MCF 10A (cell line): ENCODE data around the gene KCNB1. TPM values are rescaled to one million over a fixed set of nuclear protein-coding genes. Genes with fewer than 3 reads are reported as not detected.

Experiments used
- BruUV-seq: library from RNA; stranded (reverse); fragments of 400-500 nt; replicated peaks from 2 replicates; lab custom pipeline; 2021; lab: Mats Ljungman, UMichigan
- CTCF ChIA-PET: fragments of 300-600 bp; sonication (Branson Sonifier 250); formaldehyde crosslinking; extraction: SDS; loops from one replicate; lab custom pipeline; 2021; ENCODE audit warnings: antibody characterized with exemption, inconsistent platforms; lab: Yijun Ruan, JAX
- POLR2A ChIA-PET: fragments of 300-600, 350-650 bp; sonication (Branson Sonifier 250); formaldehyde crosslinking; extraction: SDS; loops from one replicate; lab custom pipeline; 2020; ENCODE audit warnings: antibody characterized with exemption, inconsistent platforms; lab: Yijun Ruan, JAX
- DNase-seq: peaks from one replicate; pipeline ENCODE4 v3.0.0-alpha.2; 2018; ENCODE audit not compliant: unreplicated experiment
- H3K27ac Mint-ChIP-seq: one replicate; pipeline ENCODE4 v1.8.0; 2022; ENCODE audit warnings: mild to moderate bottlenecking, low read depth, mixed read lengths; ENCODE audit not compliant: unreplicated experiment
- H3K27me3 Mint-ChIP-seq: one replicate; pipeline ENCODE4 v1.8.0; 2022; ENCODE audit warnings: mixed read lengths; ENCODE audit not compliant: insufficient read depth, unreplicated experiment
- H3K36me3 Mint-ChIP-seq: one replicate; pipeline ENCODE4 v1.8.0; 2022; ENCODE audit warnings: mild to moderate bottlenecking, moderate library complexity, mixed read lengths; ENCODE audit not compliant: insufficient read depth, unreplicated experiment
- H3K4me1 Mint-ChIP-seq: one replicate; pipeline ENCODE4 v1.8.0; 2022; ENCODE audit warnings: mixed read lengths; ENCODE audit not compliant: insufficient read depth, unreplicated experiment
- H3K4me3 Mint-ChIP-seq: one replicate; pipeline ENCODE4 v1.8.0; 2022; ENCODE audit warnings: mild to moderate bottlenecking, moderate library complexity, mixed read lengths; ENCODE audit not compliant: unreplicated experiment
- H3K9me3 Mint-ChIP-seq: one replicate; pipeline ENCODE4 v1.8.0; 2022; ENCODE audit warnings: mixed read lengths; ENCODE audit not compliant: unreplicated experiment
- CTCF ChIP-seq: fragments of 200-600 bp; IDR thresholded peaks from one replicate; pipeline ENCODE4 v1.8.0; 2022; ENCODE audit warnings: antibody characterized with exemption, mild to moderate bottlenecking; ENCODE audit not compliant: unreplicated experiment
- intact Hi-C: fragments of 100-400 bp; cut with micrococcal nuclease; formaldehyde crosslinking; loops from 2 replicates; pipeline ENCODE4 v1.14.1; 2022
- total RNA-seq: library from RNA; stranded (reverse); gene quantifications from 2 replicates; pipeline ENCODE4 v1.2.3, GENCODE V29; 2022

Gene KCNB1
- total RNA-seq, 1 experiment from 2014 or later = 2.8 TPM

GRCh38 chr20:49388744-49389143, 93.7 kb downstream of the KCNB1 start:
- BruUV-seq = no TSS peak
- Mint-ChIP-seq H3K4me1 (peaks cover 37% of the 10 kb centered on the region), H3K36me3 (peaks cover 6% of the 10 kb centered on the region), H3K27ac (no peak overlapping the region), H3K4me3 (no peak overlapping the region), H3K9me3 (no peaks in the 10 kb centered on the region), H3K27me3 (no peaks in the 10 kb centered on the region)
- TF ChIP-seq CTCF = no peak
- POLR2A ChIA-PET = no interaction called here
- intact Hi-C loops = no loop called here
- DNase-seq = no peak
- CTCF ChIA-PET = interaction anchor here (0.6 to 2.5 kb wide), 4 partner anchors 9 to 619 kb away, joined by 4 to 7 read pairs (median 5); no protein-coding TSS in a partner anchor

- ChIA-PET POLR2A (interaction anchor here (1.1 kb wide), 1 partner anchor 37 kb away, joined by 4 read pairs; no protein-coding TSS in a partner anchor), CTCF (interaction anchor here (0.6 kb wide), 1 partner anchor 40 kb away, joined by 3 read pairs; no protein-coding TSS in a partner anchor)
- no peaks in the 10 kb centered on the region for H3K9me3 Mint-ChIP-seq
- no peak for TF ChIP-seq CTCF
- H3K27me3 Mint-ChIP-seq = no peaks in the 10 kb centered on the region
- H3K36me3 Mint-ChIP-seq = peaks cover 6% of the 10 kb centered on the region
- H3K27ac Mint-ChIP-seq = no peak overlapping the region
- no TSS peak for BruUV-seq
- no peak for DNase-seq
- H3K4me1 Mint-ChIP-seq = peaks cover 45% of the 10 kb centered on the region
- intact Hi-C loops = no loop called here
- no peak overlapping the region for H3K4me3 Mint-ChIP-seq
These were observed 94.9 kb downstream of the KCNB1 start for GRCh38 chr20:49387581-49387939.

- intact Hi-C loops = no loop called here
- no peaks in the 10 kb centered on the region for H3K9me3 Mint-ChIP-seq
- BruUV-seq = no TSS peak
- peak; percentile 61 for DNase-seq
- no peak for TF ChIP-seq CTCF
- H3K4me1 Mint-ChIP-seq = peaks cover 48% of the 10 kb centered on the region
- H3K36me3 Mint-ChIP-seq = peaks cover 3% of the 10 kb centered on the region
- POLR2A ChIA-PET = interaction anchor here (0.7 to 3.5 kb wide), 3 partner anchors 11 to 130 kb away, joined by 3 to 13 read pairs (median 4); no protein-coding TSS in a partner anchor
- CTCF ChIA-PET = interaction anchor here (0.5 to 0.6 kb wide), 2 partner anchors 23 to 42 kb away, joined by 3 to 5 read pairs; no protein-coding TSS in a partner anchor
- no peak overlapping the region for H3K27ac Mint-ChIP-seq
- no peak overlapping the region for H3K4me3 Mint-ChIP-seq
- no peaks in the 10 kb centered on the region for H3K27me3 Mint-ChIP-seq
These were observed 95.5 kb downstream of the KCNB1 start for GRCh38 chr20:49386848-49387580.

- BruUV-seq = no TSS peak
- DNase-seq = peak; percentile 58
- ChIA-PET POLR2A (interaction anchor here (0.7 to 3.5 kb wide), 8 partner anchors 12 to 99 kb away, joined by 3 to 13 read pairs (median 4); no protein-coding TSS in a partner anchor), CTCF (interaction anchor here (0.6 to 3.1 kb wide), 7 partner anchors 9 to 149 kb away, joined by 3 to 18 read pairs (median 5); no protein-coding TSS in a partner anchor)
- TF ChIP-seq CTCF = no peak
- Mint-ChIP-seq H3K4me1 (peaks cover 57% of the 10 kb centered on the region), H3K27me3 (no peaks in the 10 kb centered on the region), H3K36me3 (no peaks in the 10 kb centered on the region), H3K4me3 (no peak overlapping the region), H3K9me3 (no peaks in the 10 kb centered on the region), H3K27ac (no peak overlapping the region)
- intact Hi-C loops = no loop called here
These were observed 97.0 kb downstream of the KCNB1 start for GRCh38 chr20:49385465-49385864.
